ENCODE measurements around the gene UBALD1.

The UBALD1 gene

DNA sequence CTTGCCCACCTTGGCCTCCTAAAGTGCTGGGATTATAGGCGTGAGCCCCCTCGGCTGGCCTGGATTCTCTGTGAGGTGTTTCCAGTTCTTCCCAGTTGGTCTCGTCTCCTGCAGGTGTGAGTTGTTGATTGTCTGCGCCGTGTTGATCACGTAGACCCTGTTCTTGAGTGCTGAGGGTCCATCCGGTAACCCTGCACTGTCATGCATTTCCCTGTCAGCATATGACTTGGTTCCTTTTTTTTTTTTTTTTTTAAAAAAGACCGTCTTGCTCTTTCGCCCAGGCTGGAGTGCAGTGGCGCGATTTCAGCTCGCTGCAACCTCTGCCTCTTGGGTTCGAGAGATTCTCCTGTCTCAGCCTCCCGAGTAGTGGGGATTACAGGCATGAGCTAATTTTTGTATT, 27.2 kb upstream of the UBALD1 start:
- no peak for DNase-seq

DNA sequence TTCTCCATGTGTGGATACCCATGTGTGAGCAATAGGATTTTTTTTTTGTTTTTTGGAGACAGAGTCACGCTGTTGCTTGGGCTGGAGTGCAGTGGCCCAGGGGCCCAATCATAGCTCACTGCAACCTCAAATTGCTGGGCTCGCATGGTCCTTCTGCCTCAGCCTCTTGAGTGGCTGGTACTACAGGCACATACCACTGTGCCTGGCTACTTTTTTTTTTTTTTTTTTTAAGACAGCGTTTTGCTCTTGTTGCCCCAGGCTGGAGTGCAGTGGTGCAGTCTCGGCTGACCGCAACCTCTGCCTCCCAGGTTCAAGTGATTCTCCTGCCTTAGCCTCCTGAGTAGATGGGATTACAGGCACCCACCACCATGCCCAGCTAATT, 26.6 kb upstream of the UBALD1 start:
- no peak for DNase-seq

DNA sequence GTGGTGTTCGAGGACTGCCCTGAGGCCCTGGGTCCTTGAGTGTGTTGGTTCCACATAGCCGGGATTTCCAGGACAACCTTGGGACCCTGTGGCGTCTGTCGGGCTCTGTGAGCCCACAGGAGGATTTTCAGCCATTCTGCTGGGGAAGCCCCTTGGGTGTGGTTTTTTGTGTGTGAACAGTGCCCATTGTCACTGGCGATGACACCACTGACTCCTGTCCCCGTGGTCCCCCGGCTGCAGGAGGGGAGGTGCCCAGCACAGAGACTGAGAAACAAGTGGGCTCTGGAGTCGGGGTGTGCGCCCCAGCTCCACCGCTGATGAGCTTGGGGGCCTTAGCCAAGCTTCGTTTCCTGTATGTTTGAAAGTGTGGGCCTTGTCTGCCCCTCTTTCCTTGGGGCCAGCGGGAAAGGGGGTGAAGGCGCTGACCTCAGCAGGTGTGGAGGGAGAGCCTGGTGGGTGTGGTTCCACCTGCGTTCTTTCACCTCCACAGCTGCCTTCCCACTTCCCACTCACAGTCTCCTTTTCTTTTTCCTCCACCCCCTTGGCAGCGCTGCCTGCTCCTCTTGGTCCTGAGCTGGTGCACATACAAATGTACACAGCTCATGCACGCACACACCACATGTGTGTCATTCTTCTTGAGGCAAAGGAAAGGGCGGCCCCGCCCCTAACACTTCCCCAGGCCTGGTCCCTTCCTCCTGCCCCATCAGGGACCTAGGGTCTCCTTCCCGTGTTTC, 26.1 kb upstream of the UBALD1 start:
- no peak for DNase-seq

DNA sequence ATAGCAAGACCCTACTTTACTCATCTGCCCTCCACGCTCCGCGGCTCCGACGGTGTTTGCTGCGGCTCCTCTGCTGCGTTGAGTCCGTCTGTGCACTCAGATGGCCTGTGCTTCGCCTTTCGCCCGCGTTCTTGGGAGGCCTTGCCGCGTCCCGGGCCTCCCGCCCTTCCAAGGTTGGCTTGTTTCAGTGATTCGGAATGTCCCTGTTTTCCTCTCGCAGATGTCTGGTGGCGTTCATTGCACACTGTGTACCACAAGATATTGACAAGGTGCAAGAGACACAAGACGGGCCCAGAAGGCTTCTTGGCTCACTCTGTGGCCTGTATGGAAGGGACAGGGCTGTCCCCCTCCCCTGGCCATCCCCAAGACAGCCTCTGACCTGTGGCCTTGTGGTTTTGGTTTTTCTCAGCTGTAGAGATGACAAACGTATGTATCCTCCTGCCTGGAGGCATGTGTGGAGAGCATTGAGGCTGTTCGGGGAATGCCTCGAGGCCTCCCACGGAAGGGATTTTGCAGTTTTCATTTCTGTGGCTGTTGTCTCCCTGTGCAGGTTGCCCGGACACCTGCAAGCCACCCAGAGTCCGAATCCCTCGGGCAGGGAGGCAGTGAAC, 25.3 kb upstream of the UBALD1 start:
- no peak for DNase-seq

DNA sequence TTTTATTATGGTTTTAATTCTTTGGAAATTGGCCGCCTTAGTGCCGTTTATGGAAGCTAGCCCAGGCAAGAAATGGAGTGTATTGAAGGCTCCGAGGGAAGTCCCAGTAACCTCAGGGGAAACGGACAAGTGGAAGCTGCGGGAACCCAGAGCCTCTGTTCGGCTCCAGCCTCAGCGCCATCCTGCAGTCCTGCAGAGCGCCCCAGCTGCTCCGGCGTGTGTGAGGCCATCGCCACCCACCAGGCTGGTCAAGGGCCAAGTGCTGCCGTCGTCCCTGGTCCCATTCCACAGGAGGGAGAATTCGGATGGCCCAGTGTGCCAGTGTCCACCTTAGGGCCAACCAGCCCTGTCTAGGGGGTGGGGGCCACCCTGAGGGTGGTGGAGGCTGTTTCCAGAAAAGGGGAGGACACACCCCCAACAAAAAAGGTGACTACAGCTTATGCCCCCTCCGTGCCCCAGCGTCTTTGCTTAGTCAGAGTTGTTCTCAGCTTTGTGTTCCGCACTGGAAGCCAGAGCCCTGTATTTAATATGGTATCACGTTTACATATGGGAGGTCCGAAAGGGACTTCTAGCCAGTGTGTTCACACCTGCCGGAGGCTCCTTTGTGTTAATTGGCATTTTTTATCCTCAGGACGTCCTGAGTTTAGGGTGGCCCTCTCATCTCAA, 22.9 kb upstream of the UBALD1 start:
- no peak for DNase-seq

DNA sequence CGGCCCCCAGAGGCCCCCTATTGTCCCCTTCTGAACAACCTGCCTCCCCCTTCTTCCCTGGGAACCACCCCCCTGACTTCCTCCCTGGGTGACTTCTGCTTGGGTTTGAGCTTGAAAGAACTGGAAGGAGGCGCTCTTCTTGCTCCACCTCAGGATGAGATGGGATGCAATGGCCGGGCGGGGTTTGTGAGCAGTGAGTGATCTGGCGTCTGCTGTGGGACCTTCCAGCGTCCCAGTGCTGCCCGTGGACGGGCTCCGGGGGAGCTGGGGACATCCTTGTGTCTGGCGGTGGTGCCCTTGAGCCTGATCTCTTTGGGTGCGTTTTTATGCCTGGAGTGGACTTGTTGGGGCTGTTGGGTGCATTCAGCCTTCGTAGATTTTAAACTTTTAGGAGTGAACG, 21.5 kb upstream of the UBALD1 start:
- no peak for DNase-seq

DNA sequence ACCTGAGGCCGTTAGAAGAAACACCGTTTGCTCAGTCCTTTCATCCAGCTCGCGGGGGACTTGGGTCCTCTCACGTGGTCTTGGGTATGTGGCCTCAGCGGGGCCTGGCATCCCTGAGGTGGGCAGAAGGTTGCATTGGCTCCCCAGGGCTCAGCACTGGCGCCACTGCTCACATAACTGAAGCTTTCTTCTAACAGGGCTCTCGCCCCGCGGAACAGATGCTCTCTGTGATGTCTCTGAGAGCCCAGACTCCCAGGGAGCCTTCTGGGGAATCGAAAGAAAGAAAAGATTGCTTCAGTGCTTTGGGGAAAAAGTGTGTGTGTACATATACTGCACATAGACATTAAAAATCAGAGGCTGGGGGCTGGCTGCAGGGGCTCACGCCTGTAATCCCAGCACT, 20.1 kb upstream of the UBALD1 start:
- no peak for DNase-seq

DNA sequence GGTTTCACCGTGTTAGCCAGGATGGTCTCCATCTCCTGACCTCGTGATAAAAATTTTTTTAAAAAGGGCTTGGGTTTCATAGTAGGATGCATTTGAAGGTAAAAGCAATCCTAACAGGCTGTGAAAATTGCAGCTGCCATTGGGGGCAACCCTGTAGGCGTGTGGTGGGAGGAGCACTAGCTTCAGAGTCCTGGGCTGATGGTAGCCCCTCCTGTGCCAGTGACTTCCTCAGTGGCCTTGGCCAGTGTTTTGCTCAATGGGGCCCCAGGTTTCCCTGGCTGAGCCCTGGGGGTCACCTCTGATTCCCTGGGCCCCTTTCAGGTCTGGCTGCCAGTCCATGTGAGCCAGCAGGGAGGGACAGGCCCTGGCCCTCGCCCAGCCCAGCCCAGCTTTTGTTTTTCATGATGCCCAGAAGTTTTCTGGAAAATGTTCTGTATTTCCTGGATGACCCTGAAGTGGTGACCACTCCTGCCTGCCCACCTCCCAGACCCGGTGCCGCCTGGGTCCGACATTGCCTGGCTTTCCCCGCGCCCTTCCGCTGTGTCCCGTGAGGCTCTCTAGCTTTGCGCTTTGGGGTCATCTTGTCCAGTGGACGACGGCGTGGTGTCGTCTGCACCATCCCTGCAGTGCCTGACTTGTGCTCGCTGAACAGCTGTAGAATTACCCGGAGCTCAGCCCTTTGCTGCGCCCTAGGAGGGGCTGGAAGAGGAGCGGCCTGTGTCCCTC, 19.4 kb upstream of the UBALD1 start:
- DNase-seq = no peak

DNA sequence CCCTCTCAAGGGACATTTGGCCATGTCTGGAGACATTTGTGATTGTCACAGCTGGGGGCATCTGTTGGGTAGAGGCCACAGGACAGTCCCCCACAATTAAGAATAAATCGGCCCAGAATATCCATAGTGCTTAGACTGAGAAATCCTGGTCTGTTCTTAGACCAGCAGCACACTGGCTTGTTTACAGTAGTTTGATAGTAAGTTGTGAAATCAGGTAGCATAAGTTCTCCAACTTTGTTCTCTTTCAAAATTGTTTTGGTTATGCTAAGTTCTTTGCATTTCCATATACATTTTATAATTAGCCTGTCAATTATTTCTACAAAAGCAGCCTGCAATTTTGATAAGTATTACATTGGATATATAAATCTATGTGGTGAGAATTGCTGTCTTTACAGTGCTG, 16.8 kb upstream of the UBALD1 start:
- DNase-seq = no peak

DNA sequence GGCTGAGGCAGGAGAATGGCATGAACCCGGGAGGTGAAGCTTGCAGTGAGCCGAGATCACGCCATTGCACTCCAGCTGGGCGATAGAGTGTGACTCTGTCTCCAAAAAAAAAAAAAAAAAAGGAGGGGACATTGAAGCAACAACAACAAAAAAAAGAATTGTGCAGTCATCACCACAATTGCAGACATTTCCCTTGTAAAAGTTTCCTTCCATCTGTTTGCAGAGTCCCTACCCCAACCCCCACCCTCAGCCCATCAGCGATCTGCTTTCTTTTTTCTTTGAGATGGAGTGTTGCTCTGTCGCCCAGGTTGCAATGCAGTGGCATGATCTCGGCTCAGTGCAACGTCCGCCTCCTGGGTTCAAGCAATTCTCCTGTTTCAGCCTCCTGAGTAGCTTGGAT, 13.6 kb upstream of the UBALD1 start:
- no peak for DNase-seq

DNA sequence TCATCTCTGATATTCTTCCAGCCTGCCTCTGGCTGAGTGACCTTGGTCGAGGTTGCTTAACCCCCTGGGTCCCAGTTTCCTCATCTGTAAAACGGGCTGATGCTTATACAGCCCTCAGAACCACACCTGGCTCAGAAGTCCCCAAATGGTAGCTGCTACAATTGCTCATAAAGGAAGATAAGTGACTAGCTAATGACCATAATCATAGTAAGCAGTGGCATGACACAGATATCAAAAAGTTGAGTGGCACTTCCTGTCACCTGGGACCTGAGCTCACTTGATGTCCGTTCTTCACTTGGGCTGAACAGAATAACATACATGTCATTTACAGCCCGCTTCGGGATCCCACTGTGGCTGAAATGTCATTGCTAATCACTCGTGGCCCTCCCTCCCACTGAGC, 11.7 kb upstream of the UBALD1 start:
- DNase-seq = no peak

DNA sequence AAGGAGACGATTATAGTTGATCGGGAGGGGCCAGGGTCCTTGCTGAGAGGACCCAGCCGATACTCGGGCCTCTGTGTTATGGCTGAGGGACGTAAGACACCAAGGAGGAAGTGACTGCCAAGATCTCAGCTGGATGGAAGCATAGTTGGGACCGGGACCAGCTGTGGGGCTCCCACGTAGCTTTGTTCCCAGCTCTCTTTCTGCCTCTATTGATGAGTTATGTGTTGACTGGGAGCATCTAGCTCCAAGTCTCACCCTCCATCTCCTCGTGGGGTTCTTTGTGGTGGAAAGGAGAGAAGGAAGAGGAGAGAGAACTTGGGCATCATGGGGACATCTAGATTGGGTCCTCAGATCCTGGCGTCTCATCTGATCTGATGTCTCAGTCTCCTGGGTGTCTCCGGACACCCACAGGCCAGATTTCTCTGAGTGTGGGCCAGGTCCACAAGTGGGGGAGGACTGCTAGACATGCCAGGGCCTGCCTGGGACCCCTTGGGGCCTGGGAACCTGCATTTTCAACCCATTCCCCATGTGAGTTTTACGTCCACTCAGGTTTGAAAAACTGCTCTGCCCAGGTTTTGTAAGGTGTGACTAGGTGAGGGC, 11.0 kb upstream of the UBALD1 start:
- no peak for DNase-seq

DNA sequence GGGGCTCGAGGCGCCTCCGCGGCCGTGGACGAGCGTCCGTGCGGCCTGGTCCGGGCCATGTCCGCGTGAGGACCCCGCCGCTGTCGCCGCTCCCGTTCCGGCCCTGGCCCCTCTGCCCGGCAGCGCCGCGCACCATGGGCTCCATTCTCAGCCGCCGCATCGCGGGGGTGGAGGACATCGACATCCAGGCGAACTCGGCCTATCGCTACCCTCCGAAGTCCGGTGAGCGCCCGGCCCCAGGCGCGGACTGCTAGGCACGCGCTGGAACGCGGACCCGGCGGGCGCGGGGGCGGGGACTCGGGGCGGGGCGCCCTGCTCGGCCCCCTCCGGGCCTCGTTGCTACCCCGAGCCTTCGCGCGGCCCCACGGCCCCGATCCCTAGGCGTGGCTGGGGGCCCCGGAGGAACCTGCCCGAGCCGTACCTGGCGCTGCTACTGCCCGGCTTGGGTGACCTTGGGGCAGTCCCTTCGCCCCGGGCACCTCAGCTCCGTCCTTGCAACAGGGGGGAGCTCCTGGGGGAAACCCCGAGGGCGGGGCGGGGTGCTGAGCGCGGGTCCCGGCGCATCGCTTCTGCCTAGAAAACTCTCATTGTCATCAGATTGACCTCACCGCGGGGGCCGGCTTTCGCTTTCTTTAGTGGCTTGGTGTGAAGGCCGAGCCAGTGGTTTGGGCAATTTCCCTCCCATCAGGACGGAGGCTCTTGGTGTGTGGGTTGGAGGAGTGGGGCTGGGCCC, 10.3 kb upstream of the UBALD1 start:
- DNase-seq = peak; percentile 53

DNA sequence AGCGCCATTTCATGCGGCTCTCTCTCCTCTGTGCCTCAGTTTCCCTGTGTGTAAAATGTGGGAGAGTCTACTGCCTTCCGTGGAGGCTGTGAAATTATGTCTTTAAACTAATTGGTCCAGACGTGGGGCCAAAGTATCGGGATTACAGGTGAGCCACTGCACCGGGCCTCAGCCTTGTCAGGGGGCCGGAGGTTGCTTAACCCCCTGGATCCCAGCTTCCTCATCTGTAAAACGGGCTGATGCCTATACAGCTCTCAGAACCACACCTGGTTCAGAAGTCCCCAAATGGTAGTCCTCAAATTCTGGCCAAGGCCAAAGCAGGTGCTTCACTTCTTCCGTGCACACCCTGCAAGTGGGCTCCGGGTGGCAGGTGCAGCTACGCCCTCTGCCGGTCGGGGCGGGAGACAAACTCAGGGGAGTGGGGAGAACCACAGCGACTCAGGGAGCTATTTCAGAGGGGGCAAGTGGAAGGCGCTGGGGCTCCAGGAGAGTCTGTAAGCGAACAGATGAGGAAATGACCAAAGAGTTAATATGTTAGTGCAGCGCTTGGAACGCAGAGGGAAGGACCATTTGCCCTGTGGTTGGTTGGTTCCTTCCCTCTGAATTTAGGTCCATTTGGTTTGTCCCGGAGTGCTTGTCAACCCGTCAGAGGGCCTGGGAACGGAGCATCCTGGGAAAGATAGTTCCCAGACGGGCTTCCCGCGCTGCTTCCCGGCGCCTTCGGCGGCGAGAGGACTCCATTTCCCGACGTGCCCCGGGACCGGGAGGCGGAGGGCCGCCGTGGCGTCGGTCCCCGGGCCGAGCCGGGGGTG, 9.5 kb upstream of the UBALD1 start, which contains the start of gene MGRN1:
Gene MGRN1, plus strand, starts transcription at position 812 of the 812 bp plus-strand sequence. CDS start 135 bp downstream, outside the sequence.
- peak; percentile 81 for DNase-seq

DNA sequence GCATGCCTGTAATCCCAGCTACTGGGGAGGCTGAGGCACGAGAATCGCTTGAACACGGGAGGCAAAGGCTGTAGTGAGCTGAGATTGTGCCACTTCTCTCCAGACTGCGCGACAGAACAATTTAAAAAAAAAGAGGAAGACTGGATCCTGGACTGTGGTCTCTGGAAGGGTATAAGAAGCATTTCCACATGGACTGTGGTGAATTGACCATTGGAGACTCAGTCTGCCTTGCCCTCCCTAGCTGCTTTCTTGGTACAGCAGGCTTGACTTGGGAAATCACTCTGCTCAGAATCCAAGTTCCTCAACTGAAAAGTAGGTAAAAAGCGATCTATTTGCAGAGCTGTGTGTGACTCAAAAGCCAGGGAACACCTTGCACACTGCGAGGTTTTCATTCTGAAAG, 8.9 kb upstream of the UBALD1 start:
- no peak for DNase-seq

DNA sequence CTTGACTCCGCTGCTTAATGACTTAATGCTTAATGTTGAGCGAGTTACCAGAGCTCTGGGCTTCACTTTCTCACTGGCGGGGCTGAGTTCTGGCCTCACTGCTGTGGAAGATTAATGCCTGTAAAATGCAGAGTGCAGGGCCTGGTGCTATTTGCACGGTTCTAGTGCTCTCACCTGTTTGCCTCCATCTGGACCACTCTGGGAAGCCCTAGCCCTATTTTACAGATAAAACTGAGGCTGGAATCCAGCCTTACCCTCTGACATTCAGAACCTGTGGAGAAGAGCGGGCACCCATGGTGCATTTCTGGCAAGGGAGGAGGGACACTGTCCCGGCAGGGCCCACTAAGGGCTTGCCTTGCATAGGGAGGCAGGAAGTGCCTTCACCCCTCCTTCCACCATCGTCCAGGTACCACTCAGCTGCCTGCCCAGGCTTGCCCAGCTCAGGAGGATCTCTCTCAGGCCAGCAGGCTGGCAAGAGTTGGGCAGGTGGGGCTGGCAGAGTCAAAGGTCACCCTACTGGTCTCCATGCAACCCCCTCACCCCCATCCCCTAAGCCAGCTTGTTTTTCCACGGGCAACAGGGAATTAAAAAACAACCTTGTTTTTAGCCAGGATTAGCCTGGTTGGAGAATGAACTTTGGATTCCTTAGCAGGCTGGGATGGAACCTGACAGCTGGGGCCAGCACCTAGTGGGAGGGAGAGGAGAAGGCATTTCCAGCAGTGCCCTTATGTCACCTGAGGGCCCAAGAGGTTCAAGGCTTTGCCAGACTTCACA, 4.1 kb upstream of the UBALD1 start:
- DNase-seq = no peak

DNA sequence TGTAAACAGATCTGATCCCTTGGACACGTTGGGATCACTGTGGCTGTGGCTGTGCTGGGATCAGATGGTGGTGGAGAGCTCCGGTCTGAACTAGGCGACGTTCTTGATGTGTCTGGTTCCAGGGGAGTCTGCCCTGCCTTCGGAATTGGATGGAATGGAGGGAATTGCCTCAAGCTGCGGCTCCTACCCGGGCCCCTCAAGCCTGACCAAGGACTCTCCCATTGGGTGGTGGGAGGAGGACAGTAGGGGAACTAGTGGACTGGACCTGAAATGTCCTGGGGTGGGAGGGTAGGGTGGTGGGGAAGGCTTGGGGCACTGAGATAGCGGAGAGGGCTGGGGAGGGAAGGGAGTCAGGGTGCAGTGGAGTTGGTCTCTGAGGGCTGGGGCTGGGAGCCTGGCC, 3.2 kb upstream of the UBALD1 start:
- DNase-seq = no peak

DNA sequence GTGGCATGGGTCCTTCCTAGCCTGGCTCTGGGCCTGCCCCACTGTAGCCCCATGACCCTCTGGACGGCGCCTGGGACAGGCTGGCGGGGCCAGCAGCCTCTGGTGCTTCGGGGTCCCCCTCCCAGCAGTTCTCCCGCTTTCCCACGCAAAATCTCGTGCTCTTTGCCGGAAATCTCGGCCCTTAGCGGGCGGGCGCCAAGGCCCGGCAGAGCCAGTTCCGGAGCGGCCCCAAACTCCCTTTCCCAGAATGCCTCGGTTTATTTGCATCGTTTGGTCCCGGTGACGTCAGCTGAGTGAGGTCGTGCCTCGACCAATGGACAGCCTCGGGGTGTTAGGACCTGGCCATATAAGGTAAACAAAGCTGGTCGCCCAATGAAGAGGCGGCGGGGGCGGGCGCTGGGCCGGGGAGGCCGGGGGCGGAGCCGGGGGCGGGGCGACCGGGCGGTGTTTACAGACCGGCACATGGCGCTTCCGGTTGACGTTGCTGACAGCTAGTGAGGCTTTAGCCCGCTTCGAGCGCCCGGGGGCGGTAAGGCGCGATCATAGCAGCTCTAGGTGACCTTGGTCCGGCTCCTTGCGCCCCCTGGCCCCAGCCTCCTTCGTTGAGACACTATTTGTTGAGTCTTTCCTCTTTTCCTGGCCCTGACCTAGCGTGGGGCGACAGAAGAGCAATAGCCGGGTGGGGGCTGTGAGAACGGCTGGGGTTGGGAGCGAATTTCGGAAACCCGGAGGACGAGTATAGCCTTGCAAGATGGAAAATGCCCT, 1.5 kb upstream of the UBALD1 start:
- DNase-seq = peak; percentile 97

DNA sequence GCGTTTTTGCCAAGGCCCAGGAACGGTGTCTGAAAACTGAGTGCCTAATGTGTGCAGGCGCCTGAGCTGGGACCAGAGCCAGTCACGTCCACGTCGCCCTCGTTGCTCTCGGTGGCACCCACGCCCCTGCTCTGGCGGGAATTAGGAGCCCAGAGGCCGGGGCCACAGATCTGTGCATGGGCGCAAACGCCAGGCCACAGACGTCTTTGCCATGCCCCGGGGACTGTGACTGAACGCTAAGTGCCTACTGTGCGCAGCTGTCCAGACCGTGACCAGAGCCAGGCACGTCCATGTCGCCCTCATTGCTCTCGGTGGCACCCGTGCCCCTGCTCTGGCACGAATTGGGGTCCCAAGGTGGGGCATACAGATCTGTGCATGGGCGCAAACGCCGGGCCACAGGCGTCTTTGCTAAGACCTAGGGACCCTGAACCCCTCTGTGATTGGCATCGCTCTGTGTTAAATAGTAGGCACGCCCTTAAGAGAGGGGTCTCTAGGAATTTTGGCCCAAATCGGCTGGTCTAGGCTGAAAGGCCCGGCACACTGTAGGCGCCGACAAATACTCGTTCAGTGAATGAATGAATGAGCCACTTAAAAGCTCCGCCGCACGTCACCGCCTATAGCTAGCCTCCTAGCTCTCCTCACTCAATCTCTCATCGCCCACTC, 827 bp upstream of the UBALD1 start:
- no peak for DNase-seq
